Nephron progenitor cell (in vitro differentiated cells): ENCODE data around the gene CEACAM8.
"Not testable (repeated sequence)": the region's sequence is repeated elsewhere in the genome, so short reads cannot be mapped to it uniquely, and the experiment has no call there.

ENCODE experiments used
- DNase-seq: peaks from one replicate; pipeline ENCODE4 v3.0.0; 2021
- H3K27ac Mint-ChIP-seq: 2 replicates; pipeline ENCODE4 v1.8.0; 2021; ENCODE audit warnings: mild to moderate bottlenecking, moderate library complexity, mixed read lengths
- H3K27me3 Mint-ChIP-seq: 2 replicates; pipeline ENCODE4 v1.8.0; 2021; ENCODE audit warnings: mild to moderate bottlenecking, low read depth, mixed read lengths; ENCODE audit not compliant: poor library complexity
- H3K36me3 Mint-ChIP-seq: 2 replicates; pipeline ENCODE4 v1.8.0; 2021; ENCODE audit warnings: low read depth, mixed read lengths
- H3K4me1 Mint-ChIP-seq: 2 replicates; pipeline ENCODE4 v1.8.0; 2021; ENCODE audit warnings: mixed read lengths
- H3K4me3 Mint-ChIP-seq: 2 replicates; pipeline ENCODE4 v1.8.0; 2021; ENCODE audit warnings: mild to moderate bottlenecking, moderate library complexity, mixed read lengths
- H3K9me3 Mint-ChIP-seq: 2 replicates; pipeline ENCODE4 v1.8.0; 2021; ENCODE audit warnings: mild to moderate bottlenecking, moderate library complexity, mixed read lengths
- TF ChIP-seq, protein P1 (sequence below): fragments of 200-600 bp; sonication (generic); IDR thresholded peaks from 2 replicates; pipeline ENCODE4 v1.5.0; 2021; ENCODE audit warnings: antibody characterized with exemption

Gene CEACAM8

GRCh38 chr19:42544146-42544545, 50.6 kb downstream of the CEACAM8 start:
- H3K27me3 Mint-ChIP-seq: peaks cover 3% of the 10 kb centered on the region

DNA sequence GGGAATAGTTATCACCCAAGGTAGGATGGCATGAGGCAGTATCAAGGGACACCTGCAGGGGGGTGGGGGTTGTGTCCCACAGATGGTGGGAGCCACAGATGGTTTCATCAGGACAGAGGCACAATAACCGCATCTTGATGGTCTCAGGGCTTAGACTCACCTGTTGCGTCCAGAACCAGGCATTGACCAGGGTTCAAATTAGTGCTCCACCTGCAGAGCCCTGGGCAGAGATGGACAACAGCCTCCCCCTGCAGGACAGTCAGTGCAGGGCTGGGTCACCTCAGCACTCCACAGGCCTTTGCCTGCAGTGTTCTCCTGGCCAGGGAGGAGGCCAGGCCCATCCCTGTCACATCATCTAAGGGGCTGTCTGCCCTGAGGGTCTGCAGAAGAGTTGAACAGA, 51.9 kb downstream of the CEACAM8 start:
- Mint-ChIP-seq H3K36me3 (no peaks in the 10 kb centered on the region), H3K27ac (no peak overlapping the region), H3K4me3 (no peak overlapping the region), H3K9me3 (peaks cover 3% of the 10 kb centered on the region), H3K27me3 (no peaks in the 10 kb centered on the region), H3K4me1 (peaks cover 14% of the 10 kb centered on the region)
- TF ChIP-seq, protein P1, sequence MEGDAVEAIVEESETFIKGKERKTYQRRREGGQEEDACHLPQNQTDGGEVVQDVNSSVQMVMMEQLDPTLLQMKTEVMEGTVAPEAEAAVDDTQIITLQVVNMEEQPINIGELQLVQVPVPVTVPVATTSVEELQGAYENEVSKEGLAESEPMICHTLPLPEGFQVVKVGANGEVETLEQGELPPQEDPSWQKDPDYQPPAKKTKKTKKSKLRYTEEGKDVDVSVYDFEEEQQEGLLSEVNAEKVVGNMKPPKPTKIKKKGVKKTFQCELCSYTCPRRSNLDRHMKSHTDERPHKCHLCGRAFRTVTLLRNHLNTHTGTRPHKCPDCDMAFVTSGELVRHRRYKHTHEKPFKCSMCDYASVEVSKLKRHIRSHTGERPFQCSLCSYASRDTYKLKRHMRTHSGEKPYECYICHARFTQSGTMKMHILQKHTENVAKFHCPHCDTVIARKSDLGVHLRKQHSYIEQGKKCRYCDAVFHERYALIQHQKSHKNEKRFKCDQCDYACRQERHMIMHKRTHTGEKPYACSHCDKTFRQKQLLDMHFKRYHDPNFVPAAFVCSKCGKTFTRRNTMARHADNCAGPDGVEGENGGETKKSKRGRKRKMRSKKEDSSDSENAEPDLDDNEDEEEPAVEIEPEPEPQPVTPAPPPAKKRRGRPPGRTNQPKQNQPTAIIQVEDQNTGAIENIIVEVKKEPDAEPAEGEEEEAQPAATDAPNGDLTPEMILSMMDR: no peak
- no peak for DNase-seq

More at GRCh38 chr19:42544146-42544545, 50.6 kb downstream of the CEACAM8 start:
- Mint-ChIP-seq H3K36me3 (no peaks in the 10 kb centered on the region), H3K4me1 (peaks cover 14% of the 10 kb centered on the region), H3K4me3 (no peak overlapping the region), H3K27ac (no peak overlapping the region), H3K9me3 (peaks cover 11% of the 10 kb centered on the region)
- TF ChIP-seq, protein P1: no peak
- DNase-seq: no peak

DNA sequence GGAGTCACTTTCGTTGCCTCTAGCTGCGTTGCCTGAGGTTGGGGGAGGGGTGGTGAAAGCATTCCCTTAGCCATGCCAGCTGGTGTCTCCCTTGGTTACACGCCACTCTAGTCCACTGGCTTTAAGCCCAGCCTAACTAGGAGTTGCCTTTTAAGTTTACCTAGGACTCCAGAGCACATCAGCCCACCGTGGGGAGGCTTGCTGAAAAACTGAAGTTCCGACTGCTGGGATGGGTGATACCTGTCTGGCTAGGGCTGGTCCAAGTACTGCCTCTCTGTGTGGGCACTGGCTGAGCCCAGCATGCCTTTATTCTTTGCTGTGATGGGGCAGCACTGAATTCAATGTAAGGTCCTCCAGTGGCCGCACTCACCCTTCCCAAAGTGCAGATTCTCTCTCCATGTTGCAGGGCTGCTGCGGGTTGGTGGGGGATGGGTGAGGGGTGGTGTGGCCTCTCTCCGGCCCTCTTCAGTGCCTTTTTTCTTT, 54.6 kb downstream of the CEACAM8 start:
- H3K9me3 Mint-ChIP-seq: no peaks in the 10 kb centered on the region
- no peaks in the 10 kb centered on the region for H3K36me3 Mint-ChIP-seq
- no peak for DNase-seq
- no peaks in the 10 kb centered on the region for H3K27me3 Mint-ChIP-seq
- no peak overlapping the region for H3K27ac Mint-ChIP-seq
- no peak overlapping the region for H3K4me3 Mint-ChIP-seq
- TF ChIP-seq, protein P1: no peak
- H3K4me1 Mint-ChIP-seq: peaks cover 14% of the 10 kb centered on the region

DNA sequence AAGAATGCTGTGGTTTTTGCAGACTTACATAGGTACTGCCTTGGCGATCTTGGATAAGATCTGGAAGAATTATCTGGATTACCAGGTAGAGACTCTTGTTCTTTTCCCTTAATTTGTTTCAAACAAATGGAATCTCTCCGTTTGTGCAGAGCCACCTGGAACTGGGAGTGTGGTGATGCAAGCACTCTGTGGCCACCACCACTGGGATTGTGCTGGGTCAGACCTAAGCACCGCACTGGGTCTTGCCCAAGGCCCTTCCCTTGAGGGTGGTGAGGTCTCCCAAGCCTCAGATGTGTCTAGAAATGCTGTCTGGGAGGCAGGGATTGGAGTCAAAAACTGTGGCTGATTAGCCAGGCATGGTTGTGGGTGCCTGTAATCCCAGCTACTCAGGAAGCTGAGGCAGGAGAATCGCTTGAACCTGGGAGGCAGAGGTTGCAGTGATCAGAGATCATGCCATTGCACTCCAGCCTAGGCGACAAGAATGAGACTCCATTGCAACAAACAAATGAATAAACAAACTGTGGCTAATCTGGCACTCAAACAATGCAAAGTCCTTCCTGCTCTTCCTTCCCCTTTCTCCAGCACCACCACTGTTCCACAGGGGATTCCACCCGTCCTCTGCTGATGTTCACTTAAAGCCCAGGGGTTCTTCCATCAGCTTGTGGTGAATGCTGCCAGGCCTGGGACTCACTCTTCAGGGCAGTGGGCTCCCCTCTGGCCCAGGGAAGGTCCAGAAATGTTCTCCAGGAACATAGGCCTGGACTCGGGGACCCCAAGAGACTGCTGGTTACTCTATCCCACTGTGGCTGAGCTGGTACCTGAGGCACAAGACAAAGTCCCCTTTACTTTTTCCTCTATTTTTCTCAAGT, 55.6 kb downstream of the CEACAM8 start:
- no peak for DNase-seq
- Mint-ChIP-seq H3K27ac (no peak overlapping the region), H3K4me1 (peaks cover 14% of the 10 kb centered on the region), H3K9me3 (no peaks in the 10 kb centered on the region), H3K27me3 (no peaks in the 10 kb centered on the region), H3K36me3 (no peaks in the 10 kb centered on the region), H3K4me3 (no peak overlapping the region)
- TF ChIP-seq, protein P1: no peak

- H3K4me3 Mint-ChIP-seq, H3K36me3 Mint-ChIP-seq, DNase-seq, H3K9me3 Mint-ChIP-seq, H3K4me1 Mint-ChIP-seq, H3K27me3 Mint-ChIP-seq, H3K27ac Mint-ChIP-seq: not testable (repeated sequence)
These were observed 59.4 kb downstream of the CEACAM8 start for GRCh38 chr19:42535276-42535675.

DNA sequence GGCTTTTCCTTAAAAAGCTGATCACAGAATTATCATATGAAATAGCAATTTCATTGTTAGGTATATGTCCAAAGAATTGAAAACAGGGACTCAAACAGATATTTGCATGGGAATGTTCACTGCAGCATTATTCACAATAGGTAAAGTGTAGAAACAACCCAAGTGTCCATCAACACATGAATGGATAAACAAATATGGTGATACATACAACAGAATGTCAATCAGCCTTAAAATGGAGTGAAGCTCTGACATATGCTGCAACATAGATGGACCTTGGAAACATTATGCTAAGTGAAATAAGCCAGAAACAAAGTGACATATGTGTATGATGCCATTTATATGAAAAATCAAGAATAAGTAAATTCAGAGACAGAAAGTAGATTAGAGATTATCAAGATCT, 60.3 kb downstream of the CEACAM8 start:
- Mint-ChIP-seq H3K36me3 (no peaks in the 10 kb centered on the region), H3K4me3 (no peak overlapping the region), H3K4me1 (no peaks in the 10 kb centered on the region), H3K27me3 (no peaks in the 10 kb centered on the region), H3K27ac (no peak overlapping the region), H3K9me3 (no peaks in the 10 kb centered on the region)
- TF ChIP-seq, protein P1: no peak
- DNase-seq: no peak
